GM18505 (cell line): ENCODE results near the gene PGM5.
"Not testable (repeated sequence)": the region's sequence is repeated elsewhere in the genome, so short reads cannot be mapped to it uniquely, and the experiment has no call there.

Experiments used
- ATAC-seq: cut with Tn5 transposase; IDR thresholded peaks from one replicate; pipeline ENCODE4 v1.9.1; 2021; ENCODE audit not compliant: unreplicated experiment

Gene PGM5

GRCh38 chr9:68356380-68357118 lies at the start of gene PGM5:
TSS of gene PGM5 (plus strand) at chr9:68356611. CDS start at chr9:68357128, 517 bp downstream.
- ATAC-seq: not testable (repeated sequence)

GRCh38 chr9:68307127-68307526 lies 49.3 kb upstream of the PGM5 start:
- not testable (repeated sequence) for ATAC-seq

GRCh38 chr9:68307654-68308053 lies 48.8 kb upstream of the PGM5 start:
- ATAC-seq: not testable (repeated sequence)

GRCh38 chr9:68311208-68311607 lies 45.2 kb upstream of the PGM5 start:
- ATAC-seq: not testable (repeated sequence)

- not testable (repeated sequence) for ATAC-seq
Measured at GRCh38 chr9:68318209-68318608, 38.2 kb upstream of the PGM5 start.

GRCh38 chr9:68323749-68324148 lies 32.7 kb upstream of the PGM5 start:
- ATAC-seq: not testable (repeated sequence)

GRCh38 chr9:68324518-68324917 lies 31.9 kb upstream of the PGM5 start:
- ATAC-seq: not testable (repeated sequence)

- ATAC-seq: not testable (repeated sequence)
Measured at GRCh38 chr9:68329106-68329505, 27.3 kb upstream of the PGM5 start.

- ATAC-seq: not testable (repeated sequence)
Measured at GRCh38 chr9:68330531-68331173, 25.8 kb upstream of the PGM5 start.

- ATAC-seq: not testable (repeated sequence)
Measured at GRCh38 chr9:68332122-68332521, 24.3 kb upstream of the PGM5 start.

GRCh38 chr9:68335935-68336334 lies 20.5 kb upstream of the PGM5 start:
- ATAC-seq: not testable (repeated sequence)

- ATAC-seq: not testable (repeated sequence)
Measured at GRCh38 chr9:68336639-68337339, 19.6 kb upstream of the PGM5 start.

GRCh38 chr9:68338000-68338399 lies 18.4 kb upstream of the PGM5 start:
- ATAC-seq: not testable (repeated sequence)

- peak; percentile 94 for ATAC-seq
Measured at GRCh38 chr9:68342265-68343025, 14.0 kb upstream of the PGM5 start.

- ATAC-seq: not testable (repeated sequence)
Measured at GRCh38 chr9:68343242-68343641, 13.2 kb upstream of the PGM5 start.

GRCh38 chr9:68343992-68344391 lies 12.4 kb upstream of the PGM5 start:
- not testable (repeated sequence) for ATAC-seq

GRCh38 chr9:68351689-68352088 lies 4.7 kb upstream of the PGM5 start:
- not testable (repeated sequence) for ATAC-seq

GRCh38 chr9:68355993-68356379 lies 425 bp upstream of the PGM5 start:
- ATAC-seq: not testable (repeated sequence)

GRCh38 chr9:68357119-68357714 lies 806 bp downstream of the PGM5 start:
- not testable (repeated sequence) for ATAC-seq

- ATAC-seq: peak; percentile 56
Measured at GRCh38 chr9:68366933-68367547, 10.6 kb downstream of the PGM5 start.
